Activated T-helper 17 cell treated with anti-CD3 and anti-CD28 coated beads, Interleukin-2, amount 50 U/mL, for 72 hours (primary cell): ENCODE measurements around the gene ACTA1. TPM values are rescaled to one million over a fixed set of nuclear protein-coding genes. Genes with fewer than 3 reads are reported as not detected.
A peak's percentile ranks its signal among the peaks of the same experiment; 100 is the strongest.

ENCODE experiments used
- ATAC-seq: fragments of 150-1000 bp; cut with Tn5 transposase; replicated peaks from 2 replicates; pipeline ENCODE4 v1.10.0; 2021; ENCODE audit warnings: mild to moderate bottlenecking, moderate library complexity
- H3K27ac Mint-ChIP-seq: one replicate; pipeline ENCODE4 v1.8.0; 2022; ENCODE audit warnings: mixed read lengths
- H3K27me3 Mint-ChIP-seq: one replicate; pipeline ENCODE4 v1.8.0; 2022; ENCODE audit warnings: mixed read lengths
- H3K36me3 Mint-ChIP-seq: one replicate; pipeline ENCODE4 v1.8.0; 2022; ENCODE audit warnings: low read depth, mild to moderate bottlenecking, mixed read lengths
- H3K4me1 Mint-ChIP-seq: one replicate; pipeline ENCODE4 v1.8.0; 2022; ENCODE audit warnings: mixed read lengths
- H3K4me3 Mint-ChIP-seq: one replicate; pipeline ENCODE4 v1.8.0; 2022; ENCODE audit warnings: mild to moderate bottlenecking, mixed read lengths
- H3K9me3 Mint-ChIP-seq: one replicate; pipeline ENCODE4 v1.8.0; 2022; ENCODE audit warnings: mixed read lengths
- total RNA-seq, 2 donors: library from RNA; stranded (reverse); gene quantifications; one replicate each; pipeline ENCODE4 v1.2.3, GENCODE V29; 2022

The ACTA1 gene
- total RNA-seq, 2 donors from 2014 or later = not detected

DNA sequence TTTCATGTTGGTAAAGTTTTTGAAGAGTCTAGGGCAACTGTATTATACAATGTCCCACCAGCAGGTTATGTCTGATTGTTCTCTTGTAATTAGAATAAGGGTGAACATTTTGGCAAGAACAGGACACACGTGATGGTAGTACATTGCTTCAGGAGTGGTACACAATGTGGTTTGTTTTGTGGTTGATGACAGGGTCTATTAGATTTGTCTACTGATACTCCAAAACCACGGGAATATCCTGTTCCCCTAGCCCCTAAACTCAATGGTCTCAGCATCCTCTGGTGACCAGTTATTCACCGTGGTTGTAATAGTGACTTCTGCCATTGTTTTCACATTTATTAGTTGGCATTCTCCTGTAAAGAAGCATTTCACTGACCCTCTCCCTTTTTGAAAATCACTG, 22.1 kb upstream of the ACTA1 start:
- Mint-ChIP-seq H3K4me3 (no peak overlapping the region), H3K9me3 (no peaks in the 10 kb centered on the region), H3K36me3 (peaks cover 89% of the 10 kb centered on the region), H3K4me1 (no peaks in the 10 kb centered on the region), H3K27ac (no peak overlapping the region), H3K27me3 (no peaks in the 10 kb centered on the region)
- ATAC-seq = no peak

DNA sequence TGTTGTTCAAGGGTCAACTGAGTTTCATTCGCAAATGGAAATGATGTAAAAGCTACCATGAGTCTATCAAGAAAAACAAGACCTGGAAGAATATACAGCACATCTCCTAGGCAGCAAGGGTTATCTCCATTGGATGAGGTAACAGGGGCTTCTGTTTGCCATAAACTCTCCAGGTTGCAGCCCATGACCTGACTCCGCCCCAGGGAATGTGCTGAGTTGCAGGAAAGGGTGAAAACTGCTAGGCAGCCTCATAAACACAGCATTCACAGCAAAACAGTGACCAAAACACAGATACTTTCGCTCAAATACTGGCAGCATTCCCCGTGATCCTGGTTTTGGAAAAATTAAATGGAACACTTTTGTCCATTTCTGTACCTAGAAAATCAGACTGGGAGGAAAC, 20.2 kb upstream of the ACTA1 start:
- no peak overlapping the region for H3K27ac Mint-ChIP-seq
- no peak overlapping the region for H3K4me3 Mint-ChIP-seq
- H3K27me3 Mint-ChIP-seq = no peaks in the 10 kb centered on the region
- no peaks in the 10 kb centered on the region for H3K4me1 Mint-ChIP-seq
- ATAC-seq = no peak
- H3K36me3 Mint-ChIP-seq = peaks cover 85% of the 10 kb centered on the region
- H3K9me3 Mint-ChIP-seq = no peaks in the 10 kb centered on the region

DNA sequence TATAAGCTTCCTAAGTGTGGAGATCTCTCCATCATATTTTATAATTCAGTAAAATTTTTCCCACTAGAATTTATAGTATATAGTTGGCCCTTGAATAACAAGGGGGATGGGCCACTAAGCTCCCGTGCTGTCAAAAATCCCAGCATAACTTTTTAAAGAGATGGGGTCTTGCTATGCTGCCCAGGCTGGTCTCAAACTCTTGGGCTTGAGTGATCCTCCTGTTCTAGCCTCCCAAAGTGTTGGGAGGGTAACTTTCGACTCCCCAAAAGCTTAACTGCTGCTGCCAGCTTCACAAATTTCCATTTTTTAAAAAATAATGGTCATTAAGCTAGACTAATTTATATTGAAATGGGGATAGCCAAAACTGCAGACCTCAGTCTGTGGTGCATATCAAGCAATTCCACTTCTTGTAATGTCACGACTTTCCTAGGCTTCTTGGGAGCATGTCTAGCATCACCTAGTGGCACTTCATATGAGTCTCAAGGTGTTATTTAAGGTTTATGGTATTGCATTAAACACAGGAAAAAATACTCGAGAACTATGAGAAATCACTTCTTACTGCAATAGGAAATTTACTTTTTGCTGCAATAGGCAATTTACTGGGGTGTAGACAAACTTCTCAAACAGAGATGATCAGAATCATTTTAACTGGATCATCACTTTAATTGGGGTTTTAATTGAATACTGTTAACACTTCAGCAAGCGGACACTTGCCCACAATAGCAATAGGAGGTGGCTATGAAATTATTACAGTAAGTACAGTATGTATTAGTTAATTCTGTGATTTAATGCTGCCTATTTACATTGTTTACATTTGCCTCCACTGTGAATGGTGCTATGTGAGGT, 19.3 kb upstream of the ACTA1 start:
- Mint-ChIP-seq H3K27me3 (no peaks in the 10 kb centered on the region), H3K4me3 (no peak overlapping the region), H3K36me3 (peaks cover 87% of the 10 kb centered on the region), H3K9me3 (no peaks in the 10 kb centered on the region), H3K27ac (no peak overlapping the region), H3K4me1 (no peaks in the 10 kb centered on the region)
- ATAC-seq = no peak

DNA sequence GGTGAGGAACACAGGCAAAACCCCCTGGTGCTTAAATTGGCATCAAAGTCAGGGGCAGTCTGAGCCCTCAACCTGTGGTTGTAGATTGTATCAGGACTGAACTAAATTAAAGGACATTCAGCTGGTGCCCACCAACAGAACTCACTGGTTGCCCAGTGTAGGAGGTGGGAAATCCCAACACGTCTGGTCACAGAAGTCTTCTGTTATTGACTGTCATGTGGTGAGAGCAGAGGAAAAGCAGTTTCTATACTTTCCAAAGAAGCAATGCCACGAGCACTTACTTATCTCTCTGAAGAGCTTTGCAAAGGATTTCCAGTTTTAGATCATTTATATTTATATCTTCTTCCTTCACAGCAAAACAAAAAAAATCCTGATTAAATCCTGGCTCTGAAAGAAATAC, 15.0 kb upstream of the ACTA1 start:
- Mint-ChIP-seq H3K27ac (no peak overlapping the region), H3K4me3 (no peak overlapping the region), H3K4me1 (no peaks in the 10 kb centered on the region), H3K36me3 (peaks cover 88% of the 10 kb centered on the region), H3K9me3 (no peaks in the 10 kb centered on the region), H3K27me3 (no peaks in the 10 kb centered on the region)
- no peak for ATAC-seq

DNA sequence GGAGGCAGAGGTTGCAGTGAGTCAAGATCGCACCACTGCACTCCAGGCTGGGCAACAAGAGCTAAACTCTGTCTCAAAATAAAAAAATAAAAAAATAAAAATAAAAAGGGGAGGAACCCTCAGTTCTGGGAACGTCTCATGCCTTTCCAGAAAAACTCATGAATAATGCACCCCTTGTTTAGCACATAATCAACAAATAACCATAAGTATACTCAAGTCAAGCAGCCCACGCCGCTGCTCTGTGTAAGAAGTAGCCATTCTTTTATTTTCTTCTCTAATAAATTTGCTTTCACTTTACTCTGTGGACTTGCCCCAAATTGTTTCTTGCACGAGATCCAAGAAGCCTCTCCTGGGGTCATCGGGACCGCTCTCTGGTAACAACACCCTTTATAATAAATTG, 14.5 kb upstream of the ACTA1 start:
- Mint-ChIP-seq H3K27me3 (no peaks in the 10 kb centered on the region), H3K9me3 (no peaks in the 10 kb centered on the region), H3K27ac (no peak overlapping the region), H3K36me3 (peaks cover 89% of the 10 kb centered on the region), H3K4me3 (no peak overlapping the region), H3K4me1 (no peaks in the 10 kb centered on the region)
- no peak for ATAC-seq

DNA sequence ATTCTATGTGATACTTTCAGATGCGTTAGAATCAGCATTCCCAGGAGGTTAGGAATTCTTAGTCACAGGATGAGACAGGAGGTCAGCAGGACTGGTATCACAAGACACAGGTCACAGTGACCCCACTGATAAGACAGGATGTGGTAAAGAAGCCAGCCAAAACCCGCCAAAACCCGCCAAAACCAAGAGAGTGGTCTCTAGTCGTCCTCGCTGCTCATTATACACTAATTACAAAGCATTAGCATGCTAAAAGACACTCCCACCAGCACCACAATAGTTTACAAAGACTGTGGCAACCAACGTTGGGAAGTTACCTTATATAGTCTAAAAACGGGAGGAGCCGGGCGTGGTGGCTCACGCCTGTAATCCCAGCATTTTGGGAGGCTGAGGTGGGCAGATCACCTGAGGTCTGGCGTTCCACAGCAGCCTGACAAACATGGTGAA, 13.9 kb upstream of the ACTA1 start:
- ATAC-seq = no peak
- H3K4me1 Mint-ChIP-seq = no peaks in the 10 kb centered on the region
- peaks cover 89% of the 10 kb centered on the region for H3K36me3 Mint-ChIP-seq
- no peak overlapping the region for H3K4me3 Mint-ChIP-seq
- H3K27ac Mint-ChIP-seq = no peak overlapping the region
- no peaks in the 10 kb centered on the region for H3K9me3 Mint-ChIP-seq
- H3K27me3 Mint-ChIP-seq = no peaks in the 10 kb centered on the region

DNA sequence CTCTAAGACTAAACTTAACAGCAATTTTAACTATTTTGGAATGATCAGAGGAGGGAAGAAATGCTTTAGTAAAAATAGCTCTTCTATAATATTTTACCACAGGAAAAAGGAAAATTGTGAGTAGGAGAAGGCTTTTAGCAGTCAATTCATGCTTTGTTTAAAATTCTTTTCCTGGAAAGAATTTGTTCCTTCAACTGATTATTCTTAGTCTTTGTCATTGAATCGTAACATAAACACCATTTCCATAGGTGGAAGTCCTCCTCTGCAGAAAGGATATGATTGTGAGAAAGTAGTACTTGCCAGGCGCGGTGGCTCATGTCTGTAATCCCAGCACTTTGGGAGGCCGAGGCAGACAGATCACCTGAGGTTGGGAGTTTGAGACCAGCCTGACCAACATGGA, 11.9 kb upstream of the ACTA1 start:
- no peaks in the 10 kb centered on the region for H3K9me3 Mint-ChIP-seq
- peaks cover 94% of the 10 kb centered on the region for H3K36me3 Mint-ChIP-seq
- ATAC-seq = no peak
- peaks cover 8% of the 10 kb centered on the region for H3K4me1 Mint-ChIP-seq
- no peak overlapping the region for H3K4me3 Mint-ChIP-seq
- no peaks in the 10 kb centered on the region for H3K27me3 Mint-ChIP-seq
- H3K27ac Mint-ChIP-seq = no peak overlapping the region

- Mint-ChIP-seq H3K4me1 (peaks cover 14% of the 10 kb centered on the region), H3K36me3 (peaks cover 72% of the 10 kb centered on the region), H3K4me3 (peak overlapping the region; percentile 68), H3K9me3 (no peaks in the 10 kb centered on the region), H3K27me3 (peaks cover 7% of the 10 kb centered on the region), H3K27ac (peak overlapping the region; percentile 88)
- peak; percentile 97 for ATAC-seq
These were observed 7.1 kb upstream of the ACTA1 start for GRCh38 chr1:229440851-229441537.

- Mint-ChIP-seq H3K9me3 (no peaks in the 10 kb centered on the region), H3K27me3 (peaks cover 24% of the 10 kb centered on the region), H3K36me3 (peaks cover 45% of the 10 kb centered on the region), H3K4me3 (no peak overlapping the region), H3K4me1 (peaks cover 14% of the 10 kb centered on the region), H3K27ac (no peak overlapping the region)
- ATAC-seq = no peak
These were observed 4.1 kb upstream of the ACTA1 start for GRCh38 chr1:229438021-229438420.

GRCh38 chr1:229437443-229437842, 3.5 kb upstream of the ACTA1 start:
- Mint-ChIP-seq H3K27me3 (peaks cover 24% of the 10 kb centered on the region), H3K9me3 (no peaks in the 10 kb centered on the region), H3K36me3 (peaks cover 40% of the 10 kb centered on the region), H3K27ac (no peak overlapping the region), H3K4me3 (no peak overlapping the region), H3K4me1 (peaks cover 14% of the 10 kb centered on the region)
- ATAC-seq = no peak

- ATAC-seq = no peak
- Mint-ChIP-seq H3K36me3 (peaks cover 32% of the 10 kb centered on the region), H3K4me1 (peaks cover 15% of the 10 kb centered on the region), H3K27me3 (peaks cover 31% of the 10 kb centered on the region), H3K9me3 (no peaks in the 10 kb centered on the region), H3K4me3 (no peak overlapping the region), H3K27ac (no peak overlapping the region)
These were observed 2.3 kb upstream of the ACTA1 start for GRCh38 chr1:229436201-229436600.

DNA sequence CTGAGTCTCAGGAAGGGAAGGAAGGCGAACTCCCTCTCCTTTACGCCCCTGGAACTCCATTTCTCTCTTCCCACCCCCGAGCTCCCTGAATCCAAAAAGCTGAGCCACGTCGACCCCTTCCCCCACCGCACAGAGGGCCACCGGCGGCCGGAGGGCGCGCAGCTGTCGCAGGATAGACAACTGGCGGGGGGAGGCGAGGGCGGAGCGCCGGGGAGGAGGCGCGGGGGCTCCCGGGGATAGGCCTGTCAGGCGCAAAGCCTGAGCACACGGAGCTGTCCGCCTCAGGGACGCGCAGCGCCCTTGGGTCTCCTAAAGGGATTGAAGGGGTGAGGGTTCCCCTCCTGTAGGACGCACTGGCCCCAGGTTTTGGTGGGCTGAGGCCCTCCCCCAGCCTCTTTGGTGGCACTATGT, 752 bp upstream of the ACTA1 start:
- Mint-ChIP-seq H3K36me3 (peaks cover 20% of the 10 kb centered on the region), H3K4me1 (peaks cover 9% of the 10 kb centered on the region), H3K27ac (no peak overlapping the region), H3K4me3 (no peak overlapping the region), H3K9me3 (no peaks in the 10 kb centered on the region), H3K27me3 (peaks cover 42% of the 10 kb centered on the region)
- ATAC-seq = no peak

DNA sequence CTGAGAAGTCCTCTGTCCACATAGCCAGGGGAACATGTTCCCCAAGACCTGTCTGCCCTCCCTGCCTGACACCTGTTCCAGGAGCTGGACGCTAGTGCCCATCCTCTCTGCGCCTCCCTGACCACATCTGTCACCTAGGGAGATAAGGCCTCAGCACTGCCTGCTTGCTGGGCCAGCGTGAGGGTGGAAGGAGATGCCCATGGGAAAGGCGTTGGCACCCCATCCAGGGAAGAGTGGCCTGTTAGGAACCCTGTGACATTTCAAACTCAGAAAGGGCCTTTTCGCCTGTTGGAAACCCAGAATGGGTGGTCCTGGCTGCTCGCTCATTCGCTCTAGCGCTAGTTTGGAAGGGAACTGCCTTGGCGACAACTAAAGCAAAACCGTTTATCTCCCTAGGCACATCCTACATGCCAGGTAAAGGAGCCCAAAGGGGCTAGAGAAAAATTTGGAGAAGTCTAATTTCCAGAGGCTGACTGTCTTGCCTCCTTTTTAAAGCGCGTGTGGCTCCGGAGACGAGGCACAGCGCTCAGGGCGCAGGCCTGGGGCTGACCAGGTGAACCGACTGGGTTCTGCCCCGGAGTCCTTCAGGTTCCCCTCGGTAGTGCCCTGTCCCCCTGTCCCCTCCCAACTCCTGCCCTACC, 410 bp downstream of the ACTA1 start:
- H3K36me3 Mint-ChIP-seq = peaks cover 8% of the 10 kb centered on the region
- no peak overlapping the region for H3K27ac Mint-ChIP-seq
- H3K4me1 Mint-ChIP-seq = peaks cover 9% of the 10 kb centered on the region
- no peaks in the 10 kb centered on the region for H3K9me3 Mint-ChIP-seq
- H3K27me3 Mint-ChIP-seq = peaks cover 43% of the 10 kb centered on the region
- no peak for ATAC-seq
- no peak overlapping the region for H3K4me3 Mint-ChIP-seq

DNA sequence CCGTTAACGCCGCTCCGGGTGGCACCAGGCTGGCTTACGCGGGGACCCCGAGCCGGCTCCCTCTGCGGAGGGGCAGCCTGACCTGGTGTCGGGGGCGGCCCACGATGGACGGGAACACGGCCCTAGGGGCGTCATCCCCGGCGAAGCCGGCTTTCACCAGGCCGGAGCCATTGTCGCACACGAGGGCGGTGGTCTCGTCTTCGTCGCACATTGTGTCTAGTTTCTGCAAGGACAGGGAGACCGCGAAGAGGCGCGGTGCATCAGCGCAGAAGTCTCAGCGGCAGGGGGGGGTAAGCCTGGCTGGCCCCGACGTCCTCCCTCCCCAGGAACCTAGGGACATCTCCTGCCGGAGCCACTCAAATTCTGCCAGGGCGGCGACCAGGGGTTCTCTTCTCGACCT, 989 bp downstream of the ACTA1 start:
- Mint-ChIP-seq H3K36me3 (peaks cover 8% of the 10 kb centered on the region), H3K4me3 (no peak overlapping the region), H3K27me3 (peaks cover 49% of the 10 kb centered on the region), H3K4me1 (peaks cover 9% of the 10 kb centered on the region), H3K27ac (no peak overlapping the region), H3K9me3 (no peaks in the 10 kb centered on the region)
- no peak for ATAC-seq

- H3K4me3 Mint-ChIP-seq = peak overlapping the region; percentile 79
- ATAC-seq = no peak
- H3K36me3 Mint-ChIP-seq = peaks cover 8% of the 10 kb centered on the region
- H3K9me3 Mint-ChIP-seq = no peaks in the 10 kb centered on the region
- no peak overlapping the region for H3K27ac Mint-ChIP-seq
- H3K4me1 Mint-ChIP-seq = peaks cover 9% of the 10 kb centered on the region
- peaks cover 49% of the 10 kb centered on the region for H3K27me3 Mint-ChIP-seq
These were observed 1.8 kb downstream of the ACTA1 start for GRCh38 chr1:229432116-229432461.
